ENCODE data around the gene PTPRM. TPM values are rescaled to one million over a fixed set of nuclear protein-coding genes. Genes with fewer than 3 reads are reported as not detected.

Gene PTPRM
- total RNA-seq, 2 donors from 2014 or later: 7.5 to 19.2 TPM

DNA sequence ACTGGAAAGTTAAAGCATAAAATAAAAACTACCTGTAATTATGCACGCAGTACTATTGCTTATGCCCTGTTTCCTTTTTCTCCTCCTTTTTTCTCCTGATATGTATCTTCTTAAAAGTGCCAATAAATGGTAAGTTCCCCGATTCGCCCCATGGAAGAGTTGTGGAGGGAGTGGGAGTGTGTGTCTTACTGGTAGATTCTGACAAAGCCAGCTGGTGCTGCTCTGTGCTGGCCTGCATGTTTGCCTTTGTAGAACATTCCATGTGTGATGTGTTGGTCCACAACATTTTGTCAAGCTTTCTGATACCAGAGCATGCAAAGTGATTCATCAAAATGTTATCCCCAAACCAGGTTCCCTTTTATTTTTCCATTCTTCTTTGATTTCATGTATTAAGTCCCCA is 685.3 kb downstream of the PTPRM start:
- Mint-ChIP-seq H3K4me1 (ENCODE audit: low read depth in 2 of 2) (no peaks in the 10 kb centered on the region), H3K9me3 (no peaks in the 10 kb centered on the region), H3K27ac (no peak overlapping the region), H3K4me3 (no peak overlapping the region), H3K36me3 (no peaks in the 10 kb centered on the region), H3K27me3 (no peaks in the 10 kb centered on the region)
- DNase-seq (ENCODE audit: low spot score): no peak
- no peak for ATAC-seq

DNA sequence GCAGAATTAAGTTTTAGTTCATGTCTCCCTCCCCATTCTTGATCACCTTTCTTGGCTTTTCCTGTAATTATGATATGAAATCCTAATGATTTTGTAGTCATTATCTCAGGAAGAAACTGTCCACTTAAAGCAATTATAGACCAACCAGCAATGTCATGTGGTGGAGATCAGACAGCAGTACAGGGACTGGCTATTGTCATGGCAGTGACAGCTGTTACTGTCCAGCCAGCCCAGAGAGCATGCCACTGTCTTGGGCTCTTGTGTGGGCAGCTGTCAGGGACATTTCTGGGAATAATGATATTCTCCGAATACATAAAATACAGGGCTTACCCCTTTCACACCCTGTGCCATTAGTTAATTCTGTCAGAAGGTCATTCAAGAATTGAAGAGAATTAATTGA is 686.8 kb downstream of the PTPRM start:
- Mint-ChIP-seq H3K27me3 (no peaks in the 10 kb centered on the region), H3K4me3 (no peak overlapping the region), H3K4me1 (ENCODE audit: low read depth in 2 of 2) (no peaks in the 10 kb centered on the region), H3K27ac (no peak overlapping the region), H3K36me3 (no peaks in the 10 kb centered on the region), H3K9me3 (no peaks in the 10 kb centered on the region)
- DNase-seq (ENCODE audit: low spot score) (no peak), ATAC-seq (no peak)

DNA sequence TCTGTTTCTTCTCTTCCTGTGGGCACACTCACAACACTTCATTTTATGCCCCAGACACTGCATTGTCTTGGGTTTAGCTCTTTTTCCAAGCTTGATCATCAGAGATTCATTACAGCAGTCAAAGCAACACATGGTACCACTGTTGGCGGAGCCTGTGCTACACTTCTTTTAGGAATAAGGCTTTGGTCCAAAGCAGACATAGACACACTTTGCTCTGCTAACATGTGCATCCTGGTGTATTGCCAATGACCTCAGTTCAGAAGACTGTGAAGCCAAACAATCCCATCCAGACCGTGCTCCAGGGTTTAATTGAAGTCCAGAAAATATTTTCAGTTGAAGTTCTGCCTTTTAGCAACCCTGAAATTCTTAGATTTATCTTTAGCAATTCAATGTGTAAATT is 687.5 kb downstream of the PTPRM start:
- no peak overlapping the region for H3K4me3 Mint-ChIP-seq
- no peak overlapping the region for H3K27ac Mint-ChIP-seq
- no peaks in the 10 kb centered on the region for H3K27me3 Mint-ChIP-seq
- DNase-seq (ENCODE audit: low spot score): no peak
- no peak for ATAC-seq
- H3K4me1 Mint-ChIP-seq (ENCODE audit: low read depth in 2 of 2): no peaks in the 10 kb centered on the region
- no peaks in the 10 kb centered on the region for H3K36me3 Mint-ChIP-seq
- H3K9me3 Mint-ChIP-seq: no peaks in the 10 kb centered on the region

DNA sequence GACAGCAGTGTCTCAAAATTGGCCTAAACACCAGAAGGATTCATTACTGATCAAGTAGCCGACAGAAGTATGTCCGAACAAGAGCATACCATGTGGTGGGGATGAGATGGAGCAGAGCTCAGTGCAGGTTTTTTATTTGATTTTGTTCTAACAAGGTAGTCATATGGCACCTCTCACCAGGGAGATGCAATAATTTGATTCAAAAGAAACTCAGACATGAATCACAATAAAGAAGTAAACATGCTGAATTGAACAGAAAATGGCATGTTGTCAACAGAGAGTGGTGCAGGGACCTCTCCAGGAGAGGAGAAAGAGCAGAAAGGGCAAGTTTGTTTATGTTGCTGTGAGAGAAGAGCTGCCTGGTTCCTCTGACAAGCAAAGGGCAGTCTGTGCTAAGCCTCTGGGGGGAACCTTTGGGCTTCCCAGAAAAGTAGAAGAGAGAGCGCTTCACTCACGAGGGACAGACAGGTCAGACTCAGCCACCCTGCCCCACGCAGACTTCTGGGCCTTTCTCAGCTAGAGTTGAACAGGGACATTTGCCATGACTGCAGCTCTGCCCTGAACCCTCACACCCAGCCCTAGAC is 690.8 kb downstream of the PTPRM start:
- no peak for DNase-seq (ENCODE audit: low spot score)
- no peaks in the 10 kb centered on the region for H3K36me3 Mint-ChIP-seq
- no peaks in the 10 kb centered on the region for H3K27me3 Mint-ChIP-seq
- no peaks in the 10 kb centered on the region for H3K4me1 Mint-ChIP-seq (ENCODE audit: low read depth in 2 of 2)
- H3K9me3 Mint-ChIP-seq: no peaks in the 10 kb centered on the region
- H3K4me3 Mint-ChIP-seq: no peak overlapping the region
- H3K27ac Mint-ChIP-seq: no peak overlapping the region
- ATAC-seq: no peak

DNA sequence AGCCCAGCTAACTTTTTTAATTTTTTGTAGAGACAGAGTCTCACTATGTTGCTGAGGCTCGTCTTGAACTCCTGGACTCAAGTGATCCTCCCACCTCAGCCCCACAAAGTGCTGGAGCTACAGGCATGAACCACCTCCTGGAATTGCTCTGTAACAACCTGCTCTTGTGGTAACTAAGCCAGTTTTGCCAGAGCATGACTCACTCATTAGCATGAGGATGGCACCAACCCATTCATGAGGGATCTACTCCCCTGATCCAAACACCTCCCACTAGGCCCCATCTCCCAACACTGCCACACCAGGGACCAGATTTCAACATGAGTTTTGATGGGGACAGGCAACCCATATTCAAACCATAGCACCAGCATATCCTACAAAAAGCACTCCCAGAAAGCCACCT is 693.2 kb downstream of the PTPRM start:
- no peaks in the 10 kb centered on the region for H3K9me3 Mint-ChIP-seq
- no peak for ATAC-seq
- no peak for DNase-seq (ENCODE audit: low spot score)
- H3K4me3 Mint-ChIP-seq: no peak overlapping the region
- no peaks in the 10 kb centered on the region for H3K4me1 Mint-ChIP-seq (ENCODE audit: low read depth in 2 of 2)
- H3K36me3 Mint-ChIP-seq: no peaks in the 10 kb centered on the region
- H3K27me3 Mint-ChIP-seq: no peaks in the 10 kb centered on the region
- no peak overlapping the region for H3K27ac Mint-ChIP-seq

DNA sequence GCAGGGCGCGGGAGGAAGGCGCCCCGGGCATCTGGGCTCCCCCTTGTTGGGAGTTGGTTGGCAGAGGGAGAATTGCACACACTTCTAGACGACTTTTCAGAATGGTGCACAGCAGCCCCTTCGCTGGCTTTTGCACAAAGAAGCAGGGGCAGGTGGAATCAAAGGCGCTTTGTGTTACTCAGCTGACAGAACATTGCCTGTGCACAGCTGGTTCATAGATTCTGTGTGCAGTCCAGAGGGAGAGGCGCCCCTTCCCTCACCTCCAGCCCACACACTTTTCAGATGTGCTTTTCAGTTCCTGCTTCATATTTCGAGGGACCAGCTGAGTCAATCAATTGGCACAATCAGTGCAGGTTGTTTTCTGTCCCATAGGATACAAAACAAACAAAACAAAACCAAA is 693.7 kb downstream of the PTPRM start:
- ATAC-seq: no peak
- Mint-ChIP-seq H3K4me1 (ENCODE audit: low read depth in 2 of 2) (no peaks in the 10 kb centered on the region), H3K9me3 (no peaks in the 10 kb centered on the region), H3K27me3 (no peaks in the 10 kb centered on the region), H3K4me3 (no peak overlapping the region), H3K36me3 (no peaks in the 10 kb centered on the region), H3K27ac (no peak overlapping the region)
- DNase-seq (ENCODE audit: low spot score): no peak

DNA sequence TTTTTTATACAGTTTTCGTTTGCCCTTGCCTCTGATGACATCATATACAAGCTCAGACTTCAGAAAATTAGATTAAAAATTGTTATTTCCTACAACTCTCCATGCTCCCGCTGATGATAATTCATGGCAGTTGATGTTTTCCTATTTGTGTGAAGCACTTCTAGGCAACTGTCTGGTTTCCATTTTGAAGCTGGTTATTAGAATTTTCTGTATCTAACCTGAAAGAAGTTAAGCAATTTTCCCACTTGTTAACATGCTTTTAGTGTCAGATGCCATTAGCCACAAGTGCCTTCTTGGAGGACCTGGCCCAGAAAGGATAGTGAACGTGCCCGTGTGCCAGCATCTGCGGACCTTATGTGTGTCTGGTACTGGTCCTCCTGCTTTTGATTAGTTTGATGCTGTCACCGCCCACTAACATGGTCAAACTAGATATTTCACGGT is 694.6 kb downstream of the PTPRM start:
- Mint-ChIP-seq H3K9me3 (no peaks in the 10 kb centered on the region), H3K36me3 (no peaks in the 10 kb centered on the region), H3K4me3 (no peak overlapping the region), H3K4me1 (ENCODE audit: low read depth in 2 of 2) (no peaks in the 10 kb centered on the region), H3K27me3 (no peaks in the 10 kb centered on the region), H3K27ac (no peak overlapping the region)
- ATAC-seq (no peak), DNase-seq (ENCODE audit: low spot score) (no peak)

DNA sequence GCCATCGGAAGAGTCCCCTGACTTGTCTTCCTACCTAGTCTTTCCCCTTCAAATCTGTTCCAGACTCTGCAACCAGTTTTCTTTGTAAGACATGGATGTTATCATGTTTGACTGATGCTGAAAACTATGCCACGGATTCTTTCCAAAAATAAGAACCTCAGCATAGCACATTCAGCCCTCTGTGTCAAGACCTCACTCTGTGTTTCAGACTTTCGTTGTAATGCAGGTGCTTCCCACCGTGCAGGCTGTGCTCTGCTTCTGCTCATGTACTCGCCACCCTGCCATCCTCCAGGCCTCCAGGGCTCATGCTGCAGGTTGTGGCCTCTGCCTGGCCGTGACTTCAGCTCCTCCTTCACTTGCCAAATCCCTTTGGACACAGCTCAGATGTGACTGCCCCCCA is 695.1 kb downstream of the PTPRM start:
- Mint-ChIP-seq H3K27me3 (no peaks in the 10 kb centered on the region), H3K27ac (no peak overlapping the region), H3K4me1 (ENCODE audit: low read depth in 2 of 2) (no peaks in the 10 kb centered on the region), H3K36me3 (no peaks in the 10 kb centered on the region), H3K9me3 (no peaks in the 10 kb centered on the region), H3K4me3 (no peak overlapping the region)
- ATAC-seq: no peak
- no peak for DNase-seq (ENCODE audit: low spot score)

DNA sequence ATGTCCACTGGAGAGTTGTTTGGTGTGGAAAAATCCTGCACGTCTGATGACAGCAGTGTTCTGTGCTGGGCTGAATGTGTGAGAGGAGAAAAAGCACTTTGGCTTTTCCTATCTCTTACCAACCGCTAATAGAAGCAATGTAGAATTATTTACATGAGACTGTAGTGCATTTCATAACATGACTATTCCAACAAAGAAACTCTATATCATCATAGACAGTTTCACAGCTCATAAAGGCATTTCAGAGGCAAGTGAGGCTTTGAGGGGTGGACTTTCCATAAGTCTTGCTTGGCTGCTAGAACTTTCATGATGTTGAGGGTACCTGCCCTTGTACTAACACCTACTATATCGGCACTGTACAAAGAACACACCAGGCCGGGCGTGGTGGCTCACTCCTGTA is 697.0 kb downstream of the PTPRM start:
- Mint-ChIP-seq H3K27ac (no peak overlapping the region), H3K36me3 (no peaks in the 10 kb centered on the region), H3K4me1 (ENCODE audit: low read depth in 2 of 2) (no peaks in the 10 kb centered on the region), H3K4me3 (no peak overlapping the region), H3K9me3 (no peaks in the 10 kb centered on the region), H3K27me3 (no peaks in the 10 kb centered on the region)
- ATAC-seq (no peak), DNase-seq (ENCODE audit: low spot score) (no peak)

DNA sequence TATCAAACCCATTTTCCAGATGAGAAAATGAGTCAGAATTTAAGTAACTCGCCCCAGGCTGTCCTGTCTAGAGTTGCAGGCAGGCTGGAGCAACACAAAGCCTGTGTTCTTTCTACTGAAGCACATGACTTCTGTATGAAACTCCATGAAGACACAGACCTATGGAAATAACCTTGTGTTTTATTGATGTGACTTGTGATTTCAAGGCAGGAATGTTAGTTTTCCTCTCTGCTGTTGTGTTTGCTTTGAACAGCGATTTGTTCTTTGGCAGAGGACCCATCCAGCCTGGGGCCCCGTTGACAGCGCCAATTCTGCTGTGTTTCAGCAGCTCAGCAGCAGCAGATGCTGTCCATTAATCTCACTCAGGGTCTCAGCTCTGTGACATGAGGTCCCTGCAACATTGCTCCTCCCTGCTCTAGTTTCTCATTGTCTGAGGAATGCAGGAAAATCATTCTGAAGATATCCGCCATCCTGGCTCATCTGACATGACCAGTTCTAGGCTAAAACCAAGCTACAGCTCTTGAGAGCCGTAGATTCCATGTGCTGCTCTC is 697.8 kb downstream of the PTPRM start:
- Mint-ChIP-seq H3K27me3 (no peaks in the 10 kb centered on the region), H3K9me3 (no peaks in the 10 kb centered on the region), H3K4me3 (no peak overlapping the region), H3K4me1 (ENCODE audit: low read depth in 2 of 2) (no peaks in the 10 kb centered on the region), H3K36me3 (no peaks in the 10 kb centered on the region), H3K27ac (no peak overlapping the region)
- DNase-seq (ENCODE audit: low spot score) (no peak), ATAC-seq (no peak)

DNA sequence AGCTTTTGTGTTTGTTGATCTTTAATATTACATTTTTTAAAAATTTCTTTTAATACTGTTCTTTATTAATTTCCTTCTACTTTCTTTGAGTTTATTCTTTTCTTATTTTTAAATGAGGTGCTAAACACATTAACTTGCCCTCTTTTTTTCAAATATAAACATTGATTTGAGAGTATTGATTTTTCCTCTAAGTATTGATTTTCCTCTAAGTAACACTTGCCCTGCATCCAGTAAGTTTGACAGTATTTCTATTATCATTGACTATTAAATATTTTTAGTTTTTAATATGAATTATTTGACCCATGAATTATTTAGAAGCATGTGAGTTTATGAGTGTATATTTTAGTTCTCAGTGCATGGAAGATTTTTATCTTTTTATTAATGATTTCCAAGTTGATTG is 705.1 kb downstream of the PTPRM start:
- ATAC-seq (no peak), DNase-seq (ENCODE audit: low spot score) (no peak)
- Mint-ChIP-seq H3K36me3 (no peaks in the 10 kb centered on the region), H3K27me3 (peaks cover 0 to 2% of the 10 kb centered on the region in 2 donors), H3K4me3 (no peak overlapping the region), H3K4me1 (ENCODE audit: low read depth in 2 of 2) (no peaks in the 10 kb centered on the region), H3K27ac (no peak overlapping the region), H3K9me3 (no peaks in the 10 kb centered on the region)

DNA sequence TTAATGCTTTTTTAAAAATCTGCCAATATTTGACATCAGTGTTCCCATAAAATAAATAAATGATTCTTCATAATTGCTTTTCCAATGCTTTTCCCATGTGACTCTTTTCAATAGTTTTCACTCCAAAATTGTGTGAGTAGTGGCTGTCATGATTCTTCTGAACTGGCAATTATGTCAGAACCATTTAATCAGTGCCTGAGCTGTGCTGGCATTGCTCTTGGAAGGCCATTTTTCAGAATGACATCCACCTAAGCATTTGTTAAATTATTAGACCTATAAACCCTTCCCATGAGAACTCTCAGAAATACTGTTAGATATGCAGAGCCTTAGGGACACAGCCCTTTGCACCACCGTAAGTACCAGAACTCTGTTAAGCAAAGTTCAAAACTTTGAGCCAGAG is 707.3 kb downstream of the PTPRM start:
- Mint-ChIP-seq H3K9me3 (no peaks in the 10 kb centered on the region), H3K27ac (no peak overlapping the region), H3K27me3 (peaks cover 0 to 2% of the 10 kb centered on the region in 2 donors), H3K4me1 (ENCODE audit: low read depth in 2 of 2) (no peaks in the 10 kb centered on the region), H3K4me3 (no peak overlapping the region), H3K36me3 (no peaks in the 10 kb centered on the region)
- DNase-seq (ENCODE audit: low spot score) (no peak), ATAC-seq (no peak)

DNA sequence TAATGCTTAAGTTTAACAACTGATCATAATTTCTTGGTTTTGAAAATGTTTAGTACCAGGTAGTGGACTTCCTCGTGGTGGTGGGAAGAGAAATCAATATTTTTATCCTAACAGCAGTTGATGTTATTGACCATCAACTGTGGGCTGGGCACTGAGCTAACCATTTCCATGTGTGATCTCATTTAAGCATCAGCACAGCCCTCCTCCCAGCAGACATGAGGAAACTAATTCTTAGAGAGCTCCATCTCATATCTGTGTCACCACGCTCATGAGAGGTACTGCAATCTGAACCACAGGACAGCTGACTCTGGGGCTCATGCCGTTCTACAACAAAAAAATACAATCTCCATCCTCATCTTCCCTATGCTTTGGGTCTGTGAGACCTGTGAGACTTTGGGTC is 709.3 kb downstream of the PTPRM start:
- H3K27me3 Mint-ChIP-seq: peaks cover 0 to 2% of the 10 kb centered on the region in 2 donors
- H3K9me3 Mint-ChIP-seq: no peaks in the 10 kb centered on the region
- no peak overlapping the region for H3K27ac Mint-ChIP-seq
- DNase-seq (ENCODE audit: low spot score): no peak
- H3K4me1 Mint-ChIP-seq (ENCODE audit: low read depth in 2 of 2): no peaks in the 10 kb centered on the region
- no peak for ATAC-seq
- no peak overlapping the region for H3K4me3 Mint-ChIP-seq
- no peaks in the 10 kb centered on the region for H3K36me3 Mint-ChIP-seq

DNA sequence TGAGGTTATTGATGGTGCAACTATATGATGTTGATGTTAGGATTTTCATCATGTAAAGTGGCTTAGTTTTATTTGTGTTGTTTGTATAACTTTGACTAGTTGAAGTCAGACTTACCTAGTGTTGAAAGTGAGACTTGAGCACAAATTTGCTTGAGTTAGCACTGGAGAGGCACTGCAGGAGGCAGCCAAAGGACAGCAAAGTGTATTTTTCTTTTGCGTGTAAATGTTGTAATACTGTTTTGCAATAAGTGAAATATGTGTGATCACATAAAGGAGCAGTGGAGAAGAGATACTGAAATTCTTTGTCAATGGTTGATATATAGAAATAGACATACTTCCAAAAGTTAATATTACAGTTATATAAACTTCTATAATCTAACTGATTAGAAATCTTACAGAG is 710.2 kb downstream of the PTPRM start:
- H3K9me3 Mint-ChIP-seq: no peaks in the 10 kb centered on the region
- H3K36me3 Mint-ChIP-seq: no peaks in the 10 kb centered on the region
- no peak overlapping the region for H3K27ac Mint-ChIP-seq
- peaks cover 0 to 2% of the 10 kb centered on the region in 2 donors for H3K27me3 Mint-ChIP-seq
- no peaks in the 10 kb centered on the region for H3K4me1 Mint-ChIP-seq (ENCODE audit: low read depth in 2 of 2)
- no peak overlapping the region for H3K4me3 Mint-ChIP-seq
- no peak for ATAC-seq
- no peak for DNase-seq (ENCODE audit: low spot score)

DNA sequence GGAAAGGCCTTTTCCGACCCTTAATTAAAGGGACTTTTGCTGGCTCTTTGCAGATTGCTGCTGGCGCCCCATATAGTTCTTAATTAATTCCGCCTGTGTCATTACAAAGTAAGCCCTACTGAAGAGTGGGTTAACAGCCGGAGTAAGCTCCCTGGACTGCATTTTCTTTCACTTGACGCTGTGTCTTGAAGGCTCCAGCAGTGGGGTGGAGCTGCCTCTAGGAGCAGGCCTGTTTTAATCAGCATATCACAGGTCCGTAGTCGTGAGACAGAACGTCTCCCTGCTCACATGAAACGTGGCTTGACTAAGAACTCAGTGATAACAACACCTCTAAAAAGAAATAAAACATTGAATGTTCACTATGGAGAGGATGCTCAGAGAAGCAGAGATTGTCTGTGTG is 712.2 kb downstream of the PTPRM start:
- no peaks in the 10 kb centered on the region for H3K4me1 Mint-ChIP-seq (ENCODE audit: low read depth in 2 of 2)
- H3K4me3 Mint-ChIP-seq: no peak overlapping the region
- ATAC-seq (no peak), DNase-seq (ENCODE audit: low spot score) (no peak)
- H3K9me3 Mint-ChIP-seq: no peaks in the 10 kb centered on the region
- H3K27me3 Mint-ChIP-seq: no peaks in the 10 kb centered on the region
- H3K36me3 Mint-ChIP-seq: no peaks in the 10 kb centered on the region
- H3K27ac Mint-ChIP-seq: no peak overlapping the region

Measured in natural killer cell treated with Interleukin-12 subunit alpha and Interleukin-12 subunit beta and Interleukin-15 and Interleukin-18, amount 100 ng/mL, for 72 hours (primary cell).